ENCODE data around the gene ZNF221.
A peak's percentile ranks its signal among the peaks of the same experiment; 100 is the strongest.

The ZNF221 gene

GRCh38 chr19:43960411-43960810, 9.4 kb downstream of the ZNF221 start:
- no peak for DNase-seq

- no peak for DNase-seq
Measured at GRCh38 chr19:43966079-43966694, 15.2 kb downstream of the ZNF221 start.

- no peak for DNase-seq
Measured at GRCh38 chr19:43976732-43977131, 25.7 kb downstream of the ZNF221 start.

- no peak for DNase-seq
Measured at GRCh38 chr19:43983544-43983911, 32.5 kb downstream of the ZNF221 start.

- peak; percentile 97 for DNase-seq
Measured at GRCh38 chr19:43983912-43984686, 33.1 kb downstream of the ZNF221 start, which contains the start of gene ZNF155. TSS of gene ZNF155 (plus strand) at chr19:43984188. CDS start at chr19:43988544, 4,356 bp downstream.

GRCh38 chr19:43984687-43985000, 33.6 kb downstream of the ZNF221 start:
- DNase-seq = no peak

GRCh38 chr19:43997631-43998290, 46.7 kb downstream of the ZNF221 start:
- no peak for DNase-seq

- peak; percentile 48 for DNase-seq
Measured at GRCh38 chr19:44002212-44002565, 51.2 kb downstream of the ZNF221 start.

- DNase-seq = peak; percentile 99
Measured at GRCh38 chr19:44002566-44003460, 51.8 kb downstream of the ZNF221 start, which contains the start of gene ZNF230. TSS of gene ZNF230 (plus strand) at chr19:44002957. CDS start at chr19:44007079, 4,122 bp downstream.

- DNase-seq = peak; percentile 64
Measured at GRCh38 chr19:44003461-44004009, 52.5 kb downstream of the ZNF221 start.

- DNase-seq = peak; percentile 45
Measured at GRCh38 chr19:44005973-44006372, 54.9 kb downstream of the ZNF221 start.

- no peak for DNase-seq
Measured at GRCh38 chr19:44007473-44007872, 56.4 kb downstream of the ZNF221 start.

- DNase-seq = no peak
Measured at GRCh38 chr19:44010468-44010867, 59.4 kb downstream of the ZNF221 start.
